HCT116 (cell line): Measurements from ENCODE around the gene ZBTB21.

Source experiments
- CEBPB ChIP-seq: IDR thresholded peaks from 2 replicates; pipeline ENCODE4 v1.6.1; 2012; ENCODE audit warnings: low read depth
- CTCF ChIP-seq, 3 experiments: fragments of 200-600 bp in 1 of 3; sonication (generic) in 1 of 3; IDR thresholded peaks in 2 of 3; conservative IDR thresholded peaks in 1 of 3; 2 replicates each; pipeline ENCODE4 v1.5.1; 2012 to 2017; ENCODE audit warnings: low read depth in 2 of 3, low read length in 2 of 3, antibody characterized with exemption in 1 of 3, borderline replicate concordance in 1 of 3, control low read depth in 1 of 3, mild to moderate bottlenecking in 1 of 3, mixed read lengths in 1 of 3, mixed run types in 1 of 3, moderate library complexity in 1 of 3; ENCODE audit not compliant: insufficient read depth in 1 of 3
- EZH2 ChIP-seq: fragments of 200-600 bp; sonication (generic); IDR thresholded peaks from 2 replicates; pipeline ENCODE4 v1.6.1; 2017; ENCODE audit warnings: antibody characterized with exemption, mixed run types
- POLR2A ChIP-seq: IDR thresholded peaks from 2 replicates; pipeline ENCODE4 v1.7.0; 2011; ENCODE audit warnings: borderline replicate concordance; ENCODE audit not compliant: insufficient read depth, insufficient read length; ENCODE audit errors: extremely low read depth
- SIN3A ChIP-seq: IDR thresholded peaks from 2 replicates; pipeline ENCODE4 v1.6.1; 2012; ENCODE audit warnings: low read depth
- SP1 ChIP-seq: IDR thresholded peaks from 2 replicates; pipeline ENCODE4 v1.6.1; 2012; ENCODE audit warnings: low read depth
- ZFX ChIP-seq: fragments of 450-650 bp; IDR thresholded peaks from 2 replicates; pipeline ENCODE4 v1.6.1; 2017
- TF ChIP-seq, protein P1 (sequence below): IDR thresholded peaks from 2 replicates; pipeline ENCODE4 v1.6.1; 2012; ENCODE audit warnings: low read depth
- TF ChIP-seq, protein P2 (sequence below): IDR thresholded peaks from 2 replicates; pipeline ENCODE4 v1.6.1; 2012

DNA sequence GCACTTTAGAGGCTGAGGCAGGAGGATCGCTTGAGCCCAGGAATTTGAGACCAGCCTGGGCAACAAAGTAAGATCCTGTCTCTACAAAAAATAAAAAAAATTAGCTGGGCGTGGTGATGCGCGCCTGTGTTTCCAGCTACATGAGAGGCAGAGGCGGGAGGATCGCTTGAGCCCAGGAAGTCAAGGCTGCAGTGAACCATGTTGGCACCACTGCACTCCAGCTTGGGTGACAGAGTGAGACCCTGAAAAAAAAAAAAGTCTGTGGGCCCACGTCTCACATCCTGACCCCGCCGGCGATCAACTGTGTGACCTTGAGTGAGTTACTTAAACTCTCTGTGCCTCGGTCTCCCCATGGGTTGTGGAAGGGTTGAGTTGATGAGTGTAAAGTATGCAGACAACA, 12.7 kb upstream of the ZBTB21 start:
- no peak for TF ChIP-seq POLR2A
- no peak for TF ChIP-seq CTCF (IDR thresholded peaks at IDR 0.05 in 2 of 3, conservative IDR thresholded peaks at IDR 0.05 in 1 of 3; ENCODE audit: borderline replicate concordance in 1 of 3, insufficient read depth in 1 of 3, low read depth in 2 of 3, low read length in 2 of 3)
- no peak for TF ChIP-seq SIN3A
- TF ChIP-seq ZFX: no peak
- TF ChIP-seq CEBPB: no peak
- no peak for TF ChIP-seq SP1
- no peak for TF ChIP-seq EZH2
- TF ChIP-seq, protein P1, sequence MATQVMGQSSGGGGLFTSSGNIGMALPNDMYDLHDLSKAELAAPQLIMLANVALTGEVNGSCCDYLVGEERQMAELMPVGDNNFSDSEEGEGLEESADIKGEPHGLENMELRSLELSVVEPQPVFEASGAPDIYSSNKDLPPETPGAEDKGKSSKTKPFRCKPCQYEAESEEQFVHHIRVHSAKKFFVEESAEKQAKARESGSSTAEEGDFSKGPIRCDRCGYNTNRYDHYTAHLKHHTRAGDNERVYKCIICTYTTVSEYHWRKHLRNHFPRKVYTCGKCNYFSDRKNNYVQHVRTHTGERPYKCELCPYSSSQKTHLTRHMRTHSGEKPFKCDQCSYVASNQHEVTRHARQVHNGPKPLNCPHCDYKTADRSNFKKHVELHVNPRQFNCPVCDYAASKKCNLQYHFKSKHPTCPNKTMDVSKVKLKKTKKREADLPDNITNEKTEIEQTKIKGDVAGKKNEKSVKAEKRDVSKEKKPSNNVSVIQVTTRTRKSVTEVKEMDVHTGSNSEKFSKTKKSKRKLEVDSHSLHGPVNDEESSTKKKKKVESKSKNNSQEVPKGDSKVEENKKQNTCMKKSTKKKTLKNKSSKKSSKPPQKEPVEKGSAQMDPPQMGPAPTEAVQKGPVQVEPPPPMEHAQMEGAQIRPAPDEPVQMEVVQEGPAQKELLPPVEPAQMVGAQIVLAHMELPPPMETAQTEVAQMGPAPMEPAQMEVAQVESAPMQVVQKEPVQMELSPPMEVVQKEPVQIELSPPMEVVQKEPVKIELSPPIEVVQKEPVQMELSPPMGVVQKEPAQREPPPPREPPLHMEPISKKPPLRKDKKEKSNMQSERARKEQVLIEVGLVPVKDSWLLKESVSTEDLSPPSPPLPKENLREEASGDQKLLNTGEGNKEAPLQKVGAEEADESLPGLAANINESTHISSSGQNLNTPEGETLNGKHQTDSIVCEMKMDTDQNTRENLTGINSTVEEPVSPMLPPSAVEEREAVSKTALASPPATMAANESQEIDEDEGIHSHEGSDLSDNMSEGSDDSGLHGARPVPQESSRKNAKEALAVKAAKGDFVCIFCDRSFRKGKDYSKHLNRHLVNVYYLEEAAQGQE: no peak
- TF ChIP-seq, protein P2, sequence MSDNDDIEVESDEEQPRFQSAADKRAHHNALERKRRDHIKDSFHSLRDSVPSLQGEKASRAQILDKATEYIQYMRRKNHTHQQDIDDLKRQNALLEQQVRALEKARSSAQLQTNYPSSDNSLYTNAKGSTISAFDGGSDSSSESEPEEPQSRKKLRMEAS: no peak
